Measurements from ENCODE around the gene CAMKMT.

The CAMKMT gene

GRCh38 chr2:44649381-44649780, 287.6 kb downstream of the CAMKMT start:
- DNase-seq (ENCODE audit: low read depth, low spot score) = no peak

- no peak for DNase-seq (ENCODE audit: low read depth, low spot score)
Observed at GRCh38 chr2:44650796-44651195, 289.0 kb downstream of the CAMKMT start.

GRCh38 chr2:44651974-44652373, 290.2 kb downstream of the CAMKMT start:
- DNase-seq (ENCODE audit: low read depth, low spot score) = no peak

- DNase-seq (ENCODE audit: low read depth, low spot score) = no peak
Observed at GRCh38 chr2:44652701-44653100, 291.0 kb downstream of the CAMKMT start.

- no peak for DNase-seq (ENCODE audit: low read depth, low spot score)
Observed at GRCh38 chr2:44655401-44655864, 293.7 kb downstream of the CAMKMT start.

- no peak for DNase-seq (ENCODE audit: low read depth, low spot score)
Observed at GRCh38 chr2:44656460-44656859, 294.7 kb downstream of the CAMKMT start.

- DNase-seq (ENCODE audit: low read depth, low spot score) = no peak
Observed at GRCh38 chr2:44663471-44664073, 301.8 kb downstream of the CAMKMT start.

GRCh38 chr2:44668336-44668735, 306.6 kb downstream of the CAMKMT start:
- no peak for DNase-seq (ENCODE audit: low read depth, low spot score)

- DNase-seq (ENCODE audit: low read depth, low spot score) = no peak
Observed at GRCh38 chr2:44671276-44671675, 309.5 kb downstream of the CAMKMT start.

- DNase-seq (ENCODE audit: low read depth, low spot score) = no peak
Observed at GRCh38 chr2:44671916-44672315, 310.2 kb downstream of the CAMKMT start.

GRCh38 chr2:44672431-44672830, 310.7 kb downstream of the CAMKMT start:
- DNase-seq (ENCODE audit: low read depth, low spot score) = no peak

GRCh38 chr2:44674473-44675284, 312.9 kb downstream of the CAMKMT start:
- peak; percentile 47 for DNase-seq (ENCODE audit: low read depth, low spot score)

- DNase-seq (ENCODE audit: low read depth, low spot score) = no peak
Observed at GRCh38 chr2:44676379-44676778, 314.6 kb downstream of the CAMKMT start.

- no peak for DNase-seq (ENCODE audit: low read depth, low spot score)
Observed at GRCh38 chr2:44679584-44679983, 317.8 kb downstream of the CAMKMT start.

- DNase-seq (ENCODE audit: low read depth, low spot score) = no peak
Observed at GRCh38 chr2:44679990-44680389, 318.2 kb downstream of the CAMKMT start.

GRCh38 chr2:44680424-44680971, 318.8 kb downstream of the CAMKMT start:
- peak; percentile 23 for DNase-seq (ENCODE audit: low read depth, low spot score)

- no peak for DNase-seq (ENCODE audit: low read depth, low spot score)
Observed at GRCh38 chr2:44680983-44681531, 319.3 kb downstream of the CAMKMT start.

- DNase-seq (ENCODE audit: low read depth, low spot score) = no peak
Observed at GRCh38 chr2:44682459-44682858, 320.7 kb downstream of the CAMKMT start.

GRCh38 chr2:44684559-44684958, 322.8 kb downstream of the CAMKMT start:
- DNase-seq (ENCODE audit: low read depth, low spot score) = no peak

- DNase-seq (ENCODE audit: low read depth, low spot score) = no peak
Observed at GRCh38 chr2:44686561-44686960, 324.8 kb downstream of the CAMKMT start.

- DNase-seq (ENCODE audit: low read depth, low spot score) = no peak
Observed at GRCh38 chr2:44687686-44688455, 326.1 kb downstream of the CAMKMT start.

All from ELF-1 (cell line).